ENCODE data around the gene HIPK4. TPM values are rescaled to one million over a fixed set of nuclear protein-coding genes. Genes with fewer than 3 reads are reported as not detected.
"Not testable (repeated sequence)": the region's sequence is repeated elsewhere in the genome, so short reads cannot be mapped to it uniquely, and the experiment has no call there.

HIPK4 gene
- total RNA-seq, 1 donor from 2014 or later, result 0.30 TPM

DNA sequence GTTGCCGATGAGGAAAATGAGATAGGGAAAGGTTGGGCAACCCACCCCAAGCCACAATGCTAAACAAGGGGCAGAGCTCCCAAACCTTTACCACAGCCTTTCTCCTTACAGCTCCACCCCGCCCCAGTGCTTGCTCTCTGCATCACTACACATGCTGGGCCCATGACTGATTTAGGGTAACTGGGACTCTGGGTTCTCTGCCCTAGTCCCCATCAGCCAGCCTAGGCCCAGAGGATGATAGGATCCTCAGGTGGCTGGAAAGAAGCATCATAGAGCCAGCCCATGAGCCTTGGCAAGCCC, 53.4 kb downstream of the HIPK4 start:
- Mint-ChIP-seq H3K4me3 (no peak overlapping the region), H3K4me1 (no peaks in the 10 kb centered on the region), H3K36me3 (ENCODE audit: low read depth) (peaks cover 3% of the 10 kb centered on the region), H3K27me3 (ENCODE audit: low read depth) (no peaks in the 10 kb centered on the region), H3K9me3 (no peaks in the 10 kb centered on the region), H3K27ac (ENCODE audit: unreplicated experiment) (no peak overlapping the region)
- DNase-seq (ENCODE audit: low read depth, low spot score), result no peak
- TF ChIP-seq, protein P1, sequence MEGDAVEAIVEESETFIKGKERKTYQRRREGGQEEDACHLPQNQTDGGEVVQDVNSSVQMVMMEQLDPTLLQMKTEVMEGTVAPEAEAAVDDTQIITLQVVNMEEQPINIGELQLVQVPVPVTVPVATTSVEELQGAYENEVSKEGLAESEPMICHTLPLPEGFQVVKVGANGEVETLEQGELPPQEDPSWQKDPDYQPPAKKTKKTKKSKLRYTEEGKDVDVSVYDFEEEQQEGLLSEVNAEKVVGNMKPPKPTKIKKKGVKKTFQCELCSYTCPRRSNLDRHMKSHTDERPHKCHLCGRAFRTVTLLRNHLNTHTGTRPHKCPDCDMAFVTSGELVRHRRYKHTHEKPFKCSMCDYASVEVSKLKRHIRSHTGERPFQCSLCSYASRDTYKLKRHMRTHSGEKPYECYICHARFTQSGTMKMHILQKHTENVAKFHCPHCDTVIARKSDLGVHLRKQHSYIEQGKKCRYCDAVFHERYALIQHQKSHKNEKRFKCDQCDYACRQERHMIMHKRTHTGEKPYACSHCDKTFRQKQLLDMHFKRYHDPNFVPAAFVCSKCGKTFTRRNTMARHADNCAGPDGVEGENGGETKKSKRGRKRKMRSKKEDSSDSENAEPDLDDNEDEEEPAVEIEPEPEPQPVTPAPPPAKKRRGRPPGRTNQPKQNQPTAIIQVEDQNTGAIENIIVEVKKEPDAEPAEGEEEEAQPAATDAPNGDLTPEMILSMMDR (conservative IDR thresholded peaks at IDR 0.05), result no peak

GRCh38 chr19:40335855-40336600, 54.0 kb downstream of the HIPK4 start:
- Mint-ChIP-seq H3K36me3 (ENCODE audit: low read depth) (peaks cover 3% of the 10 kb centered on the region), H3K27ac (ENCODE audit: unreplicated experiment) (no peak overlapping the region), H3K9me3 (no peaks in the 10 kb centered on the region), H3K27me3 (ENCODE audit: low read depth) (no peaks in the 10 kb centered on the region), H3K4me1 (no peaks in the 10 kb centered on the region), H3K4me3 (no peak overlapping the region)
- TF ChIP-seq, protein P1 (conservative IDR thresholded peaks at IDR 0.05), result no peak
- DNase-seq (ENCODE audit: low read depth, low spot score), result no peak

DNA sequence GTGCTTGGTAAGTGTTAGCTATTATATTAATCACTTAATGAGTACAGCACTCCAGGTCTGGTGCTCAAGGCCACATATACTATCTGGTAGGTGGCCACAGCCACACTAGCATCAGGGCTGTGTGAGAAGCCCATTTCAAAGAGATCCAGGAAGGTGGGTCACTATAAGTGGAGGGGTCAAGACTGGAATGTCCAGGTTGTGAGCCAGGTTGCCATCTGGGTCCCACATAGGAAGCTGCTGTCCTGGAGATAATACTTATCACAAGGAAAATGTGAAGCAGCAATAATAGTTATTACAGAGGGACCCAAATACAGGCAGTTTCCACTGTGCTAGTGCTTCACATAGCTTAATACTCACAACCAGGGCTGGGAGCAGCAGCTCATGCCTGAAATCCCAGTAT, 54.9 kb downstream of the HIPK4 start:
- TF ChIP-seq, protein P1 (conservative IDR thresholded peaks at IDR 0.05), result no peak
- no peak for DNase-seq (ENCODE audit: low read depth, low spot score)
- Mint-ChIP-seq H3K27me3 (ENCODE audit: low read depth) (no peaks in the 10 kb centered on the region), H3K36me3 (ENCODE audit: low read depth) (peaks cover 3% of the 10 kb centered on the region), H3K4me3 (no peak overlapping the region), H3K4me1 (no peaks in the 10 kb centered on the region), H3K9me3 (no peaks in the 10 kb centered on the region), H3K27ac (ENCODE audit: unreplicated experiment) (no peak overlapping the region)

DNA sequence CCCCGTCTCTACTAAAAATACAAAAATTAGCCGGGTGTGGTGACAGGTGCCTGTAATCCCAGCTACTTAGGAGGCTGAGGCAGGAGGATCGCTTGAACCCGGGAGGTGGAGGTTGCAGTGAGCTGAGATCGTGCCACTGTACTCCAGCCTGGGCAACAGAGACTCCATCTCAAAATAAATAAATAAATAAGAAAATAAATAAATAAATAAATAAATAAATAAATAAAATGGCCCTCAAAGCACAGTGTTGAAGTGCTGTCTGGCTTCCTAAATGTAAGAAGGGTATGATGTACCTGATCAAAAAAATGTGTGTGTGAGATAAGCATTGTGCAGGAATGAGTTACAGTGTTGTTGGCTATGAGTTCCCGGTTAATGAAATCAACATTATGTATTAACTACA, 56.9 kb downstream of the HIPK4 start:
- DNase-seq (ENCODE audit: low read depth, low spot score); H3K27ac Mint-ChIP-seq (ENCODE audit: unreplicated experiment); H3K36me3 Mint-ChIP-seq (ENCODE audit: low read depth); H3K9me3 Mint-ChIP-seq; H3K27me3 Mint-ChIP-seq (ENCODE audit: low read depth); H3K4me1 Mint-ChIP-seq; H3K4me3 Mint-ChIP-seq: not testable (repeated sequence)

DNA sequence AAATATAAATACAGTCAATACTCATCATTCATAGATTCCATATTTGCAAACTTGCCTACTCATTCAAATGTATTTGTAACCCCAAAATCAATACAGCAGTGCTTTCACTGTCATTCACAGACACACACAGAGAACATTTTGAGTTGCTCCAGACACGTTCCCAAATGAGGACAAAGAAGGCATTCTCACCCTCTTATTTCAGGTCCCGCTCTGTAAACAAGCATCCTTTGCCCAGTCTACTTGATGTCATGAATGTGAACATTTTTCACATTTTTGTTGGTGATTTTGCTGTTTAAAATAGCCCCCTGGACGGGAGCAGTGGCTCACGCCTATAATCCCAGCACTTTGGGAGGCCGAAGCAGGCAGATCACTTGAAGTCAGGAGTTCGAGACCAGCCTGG, 57.3 kb downstream of the HIPK4 start:
- Mint-ChIP-seq H3K27ac (ENCODE audit: unreplicated experiment) (no peak overlapping the region), H3K4me1 (no peaks in the 10 kb centered on the region), H3K27me3 (ENCODE audit: low read depth) (no peaks in the 10 kb centered on the region), H3K4me3 (no peak overlapping the region), H3K9me3 (no peaks in the 10 kb centered on the region), H3K36me3 (ENCODE audit: low read depth) (no peaks in the 10 kb centered on the region)
- DNase-seq (ENCODE audit: low read depth, low spot score), result no peak
- TF ChIP-seq, protein P1 (conservative IDR thresholded peaks at IDR 0.05), result no peak

- Mint-ChIP-seq H3K4me1 (no peaks in the 10 kb centered on the region), H3K4me3 (no peak overlapping the region), H3K27ac (ENCODE audit: unreplicated experiment) (no peak overlapping the region), H3K36me3 (ENCODE audit: low read depth) (no peaks in the 10 kb centered on the region), H3K27me3 (ENCODE audit: low read depth) (no peaks in the 10 kb centered on the region), H3K9me3 (no peaks in the 10 kb centered on the region)
- TF ChIP-seq, protein P1 (conservative IDR thresholded peaks at IDR 0.05), result no peak
- DNase-seq (ENCODE audit: low read depth, low spot score), result no peak
Observed at GRCh38 chr19:40331052-40331451, 58.9 kb downstream of the HIPK4 start.

Small RNA genes within 50 kb of the gene (microRNA-seq; reads per million reads assigned to microRNA genes)
- 3.0 reads per million for gene MIR6796

Other genes starting within 250 kb of the HIPK4 start
- 30.3 and 34.2 TPM in 2 replicates for gene MAP3K10, start 198.8 kb downstream of the HIPK4 start, total RNA-seq
- gene TTC9B, start 171.8 kb downstream of the HIPK4 start, total RNA-seq, result 1.7 and 2.5 TPM in 2 replicates
- 0.43 and 0.47 TPM in 2 replicates for gene CCNP, start 163.5 kb downstream of the HIPK4 start, total RNA-seq
- 147 and 150 TPM in 2 replicates for gene AKT2, start 104.8 kb downstream of the HIPK4 start, total RNA-seq
- gene C19orf47, start 41.8 kb downstream of the HIPK4 start, total RNA-seq, result 19.0 and 21.0 TPM in 2 replicates
- gene PLD3, start 41.5 kb downstream of the HIPK4 start, total RNA-seq, result 200 and 208 TPM in 2 replicates
- gene PRX, start 23.2 kb upstream of the HIPK4 start, total RNA-seq, result 2.8 and 2.9 TPM in 2 replicates
- gene SERTAD1, start 35.8 kb upstream of the HIPK4 start, total RNA-seq, result 3.2 and 3.3 TPM in 2 replicates
- 22.3 and 25.8 TPM in 2 replicates for gene SERTAD3, start 54.2 kb upstream of the HIPK4 start, total RNA-seq
- gene BLVRB, start 75.6 kb upstream of the HIPK4 start, total RNA-seq, result 3.1 and 3.2 TPM in 2 replicates
- 0.40 and 1.1 TPM in 2 replicates for gene SPTBN4, start 76.8 kb upstream of the HIPK4 start, total RNA-seq
- gene SHKBP1, start 186.7 kb upstream of the HIPK4 start, total RNA-seq, result 72.0 and 76.3 TPM in 2 replicates
- 125 TPM in 2 replicates for gene LTBP4, start 211.2 kb upstream of the HIPK4 start, total RNA-seq

Data from neural crest cell (in vitro differentiated cells).